AG09309 (cell line): ENCODE data around the gene SCAMP1.

Source experiments
- DNase-seq: peaks from one replicate; pipeline ENCODE4 v3.0.0-alpha.2; 2010; ENCODE audit warnings: low read depth
- H3K4me3 ChIP-seq: 2 replicates; pipeline ENCODE4 v1.5.1; 2011; ENCODE audit warnings: mild to moderate bottlenecking, low read depth, low read length, moderate library complexity; ENCODE audit not compliant: control insufficient read depth
- CTCF ChIP-seq: IDR thresholded peaks from 2 replicates; pipeline ENCODE4 v1.5.1; 2011; ENCODE audit warnings: mild to moderate bottlenecking, low read depth, low read length, inconsistent platforms; ENCODE audit not compliant: insufficient read depth, control insufficient read depth; ENCODE audit errors: missing control alignments

SCAMP1 gene

DNA sequence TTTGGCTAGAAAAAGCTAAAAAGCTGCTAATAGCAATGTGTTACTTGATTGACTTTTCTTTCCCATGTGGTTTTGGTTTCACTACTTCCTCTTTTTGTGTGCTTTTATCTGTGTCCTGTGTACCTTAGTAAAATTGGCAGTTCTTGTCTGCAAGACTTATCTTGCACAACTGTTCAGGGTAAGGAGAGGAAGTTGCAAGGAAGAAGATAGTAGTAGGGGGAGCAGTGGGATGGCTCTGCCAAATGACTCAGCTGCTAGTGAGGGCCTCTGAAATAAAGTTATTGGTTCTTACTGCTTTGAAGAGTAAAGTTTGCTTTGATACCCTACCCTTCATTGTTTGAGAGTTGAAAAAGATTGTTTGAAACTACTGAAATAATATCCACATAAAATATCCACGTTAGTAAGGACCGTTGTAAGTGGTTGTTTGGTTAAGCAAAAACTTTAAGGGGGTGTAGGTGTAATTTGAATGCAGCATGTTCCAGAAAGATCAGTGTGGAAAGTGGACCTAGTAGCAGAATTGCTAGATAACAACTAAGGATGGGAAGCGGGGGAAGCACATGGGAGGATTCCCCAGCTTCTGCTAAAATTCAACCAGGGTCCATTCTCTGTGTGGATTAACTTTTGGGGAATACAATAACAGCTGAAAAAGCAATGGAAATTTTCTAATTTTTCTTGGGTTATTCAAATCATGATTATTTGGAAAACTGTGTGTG is 123.5 kb downstream of the SCAMP1 start:
- H3K4me3 ChIP-seq = no peak overlapping the region
- no peak for DNase-seq
- no peak for TF ChIP-seq CTCF

- H3K4me3 ChIP-seq = no peak overlapping the region
- no peak for DNase-seq
- TF ChIP-seq CTCF = no peak
Measured at GRCh38 chr5:78486218-78486617, 125.8 kb downstream of the SCAMP1 start.

GRCh38 chr5:78487846-78488245 is 127.4 kb downstream of the SCAMP1 start:
- H3K4me3 ChIP-seq = no peak overlapping the region
- DNase-seq = no peak
- TF ChIP-seq CTCF = no peak

GRCh38 chr5:78490709-78491485 is 130.5 kb downstream of the SCAMP1 start:
- DNase-seq = no peak
- no peak overlapping the region for H3K4me3 ChIP-seq
- TF ChIP-seq CTCF = no peak

GRCh38 chr5:78492224-78492623 is 131.8 kb downstream of the SCAMP1 start:
- DNase-seq = no peak
- TF ChIP-seq CTCF = no peak
- H3K4me3 ChIP-seq = no peak overlapping the region

GRCh38 chr5:78492650-78493049 is 132.2 kb downstream of the SCAMP1 start:
- DNase-seq = no peak
- no peak for TF ChIP-seq CTCF
- no peak overlapping the region for H3K4me3 ChIP-seq

DNA sequence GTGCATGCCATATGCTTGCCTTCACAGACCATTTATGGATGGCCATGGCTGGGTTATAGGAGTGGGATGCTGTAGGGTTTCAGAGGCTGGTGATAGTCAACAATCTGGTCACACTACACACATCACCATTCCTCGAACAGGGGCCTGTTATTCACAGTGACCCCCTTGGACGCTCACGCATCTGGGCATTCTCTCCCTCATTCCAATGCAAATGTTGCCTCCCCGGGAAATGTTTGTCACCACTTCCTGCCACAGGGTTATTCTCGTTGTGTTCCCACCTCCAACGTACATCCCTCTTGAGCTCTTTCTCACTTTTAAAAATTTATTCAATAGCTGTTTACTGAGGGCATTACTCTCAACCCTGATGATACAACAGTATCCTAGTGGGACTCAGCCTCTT is 135.4 kb downstream of the SCAMP1 start:
- no peak overlapping the region for H3K4me3 ChIP-seq
- TF ChIP-seq CTCF = no peak
- no peak for DNase-seq
